ENCODE data around the gene RAB7A. TPM values are rescaled to one million over a fixed set of nuclear protein-coding genes. Genes with fewer than 3 reads are reported as not detected.

RAB7A gene
- total RNA-seq, 1 donor from 2014 or later, result 278 TPM

DNA sequence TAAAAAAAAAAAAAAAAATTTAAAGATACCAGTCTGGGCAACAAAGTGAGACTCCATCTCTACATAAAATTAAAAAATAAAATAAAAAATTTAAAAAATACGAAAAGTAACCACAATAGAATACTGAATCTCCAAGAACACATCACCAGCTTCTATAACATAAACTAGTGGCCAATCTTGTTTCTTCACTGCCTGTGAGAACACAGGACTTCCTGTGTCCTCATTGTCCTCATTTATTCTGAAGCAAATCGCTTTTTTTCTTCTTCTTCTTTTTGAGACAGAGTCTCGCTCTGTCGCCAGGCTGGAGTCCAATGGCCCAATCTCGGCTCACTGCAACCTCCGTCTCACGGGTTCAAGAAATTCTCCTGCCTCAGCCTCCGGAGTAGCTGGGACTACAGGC is 28.6 kb upstream of the RAB7A start:
- no peaks in the 10 kb centered on the region for H3K27me3 ChIP-seq (ENCODE audit: low read depth)
- ATAC-seq (no peak), DNase-seq (no peak)
- H3K36me3 ChIP-seq, result no peaks in the 10 kb centered on the region
- intact Hi-C loops (cut with DNase I), result no loop called here
- TF ChIP-seq, protein P1, sequence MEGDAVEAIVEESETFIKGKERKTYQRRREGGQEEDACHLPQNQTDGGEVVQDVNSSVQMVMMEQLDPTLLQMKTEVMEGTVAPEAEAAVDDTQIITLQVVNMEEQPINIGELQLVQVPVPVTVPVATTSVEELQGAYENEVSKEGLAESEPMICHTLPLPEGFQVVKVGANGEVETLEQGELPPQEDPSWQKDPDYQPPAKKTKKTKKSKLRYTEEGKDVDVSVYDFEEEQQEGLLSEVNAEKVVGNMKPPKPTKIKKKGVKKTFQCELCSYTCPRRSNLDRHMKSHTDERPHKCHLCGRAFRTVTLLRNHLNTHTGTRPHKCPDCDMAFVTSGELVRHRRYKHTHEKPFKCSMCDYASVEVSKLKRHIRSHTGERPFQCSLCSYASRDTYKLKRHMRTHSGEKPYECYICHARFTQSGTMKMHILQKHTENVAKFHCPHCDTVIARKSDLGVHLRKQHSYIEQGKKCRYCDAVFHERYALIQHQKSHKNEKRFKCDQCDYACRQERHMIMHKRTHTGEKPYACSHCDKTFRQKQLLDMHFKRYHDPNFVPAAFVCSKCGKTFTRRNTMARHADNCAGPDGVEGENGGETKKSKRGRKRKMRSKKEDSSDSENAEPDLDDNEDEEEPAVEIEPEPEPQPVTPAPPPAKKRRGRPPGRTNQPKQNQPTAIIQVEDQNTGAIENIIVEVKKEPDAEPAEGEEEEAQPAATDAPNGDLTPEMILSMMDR (IDR thresholded peaks at IDR 0.05), result no peak
- no peak overlapping the region for H3K27ac ChIP-seq
- no peaks in the 10 kb centered on the region for H3K9me3 ChIP-seq
- H3K4me1 ChIP-seq, result peaks cover 11% of the 10 kb centered on the region
- no peak overlapping the region for H3K4me3 ChIP-seq

DNA sequence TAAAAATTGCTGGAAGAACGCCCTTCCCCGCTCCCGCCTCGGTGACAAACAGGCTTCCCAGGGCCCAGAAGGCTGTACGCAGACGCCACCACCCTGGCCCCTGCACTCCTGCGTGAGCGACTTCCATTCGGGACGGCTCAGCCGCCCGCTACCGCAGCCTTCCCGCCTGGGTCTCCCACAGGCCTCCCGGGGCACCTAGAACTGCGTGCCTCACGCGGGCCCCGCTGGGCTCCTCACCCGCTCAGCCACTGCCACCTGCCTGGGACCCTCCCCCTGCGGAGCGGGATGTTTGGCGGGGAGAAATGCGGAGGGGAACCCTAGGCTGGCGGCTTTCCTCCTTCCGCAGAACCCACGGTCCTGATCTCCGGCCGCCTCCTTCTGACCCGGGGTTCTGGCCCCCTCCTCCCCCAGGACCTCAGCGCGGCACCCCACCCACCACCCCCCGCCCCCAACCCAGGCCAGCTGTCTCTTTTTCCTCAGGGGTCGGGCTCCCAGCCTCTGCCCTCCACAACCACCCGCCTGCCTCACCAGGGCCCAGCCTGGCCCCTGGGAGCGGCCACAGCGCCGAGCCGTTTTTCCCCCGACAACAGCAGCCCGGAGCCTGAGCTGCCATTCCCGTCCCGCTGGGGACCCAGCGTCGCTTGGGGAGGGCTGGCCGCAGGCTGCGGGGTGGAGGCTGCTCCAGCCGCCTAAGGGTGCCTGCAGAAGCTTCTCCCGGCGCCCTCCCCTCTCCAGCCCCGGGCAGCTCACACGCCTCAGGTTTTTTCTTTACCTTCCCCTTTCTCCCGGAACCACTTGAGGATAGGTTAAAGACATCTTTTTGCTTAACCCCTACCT is 27.6 kb upstream of the RAB7A start:
- ATAC-seq (peak; percentile 84 to 88), DNase-seq (peak; percentile 62)
- TF ChIP-seq, protein P1 (IDR thresholded peaks at IDR 0.05), result no peak
- H3K4me3 ChIP-seq, result peak overlapping the region; percentile 63
- intact Hi-C loops (cut with DNase I), result no loop called here
- H3K9me3 ChIP-seq, result no peaks in the 10 kb centered on the region
- H3K36me3 ChIP-seq, result no peaks in the 10 kb centered on the region
- no peaks in the 10 kb centered on the region for H3K27me3 ChIP-seq (ENCODE audit: low read depth)
- H3K4me1 ChIP-seq, result peaks cover 12% of the 10 kb centered on the region
- H3K27ac ChIP-seq, result peak overlapping the region; percentile 78

DNA sequence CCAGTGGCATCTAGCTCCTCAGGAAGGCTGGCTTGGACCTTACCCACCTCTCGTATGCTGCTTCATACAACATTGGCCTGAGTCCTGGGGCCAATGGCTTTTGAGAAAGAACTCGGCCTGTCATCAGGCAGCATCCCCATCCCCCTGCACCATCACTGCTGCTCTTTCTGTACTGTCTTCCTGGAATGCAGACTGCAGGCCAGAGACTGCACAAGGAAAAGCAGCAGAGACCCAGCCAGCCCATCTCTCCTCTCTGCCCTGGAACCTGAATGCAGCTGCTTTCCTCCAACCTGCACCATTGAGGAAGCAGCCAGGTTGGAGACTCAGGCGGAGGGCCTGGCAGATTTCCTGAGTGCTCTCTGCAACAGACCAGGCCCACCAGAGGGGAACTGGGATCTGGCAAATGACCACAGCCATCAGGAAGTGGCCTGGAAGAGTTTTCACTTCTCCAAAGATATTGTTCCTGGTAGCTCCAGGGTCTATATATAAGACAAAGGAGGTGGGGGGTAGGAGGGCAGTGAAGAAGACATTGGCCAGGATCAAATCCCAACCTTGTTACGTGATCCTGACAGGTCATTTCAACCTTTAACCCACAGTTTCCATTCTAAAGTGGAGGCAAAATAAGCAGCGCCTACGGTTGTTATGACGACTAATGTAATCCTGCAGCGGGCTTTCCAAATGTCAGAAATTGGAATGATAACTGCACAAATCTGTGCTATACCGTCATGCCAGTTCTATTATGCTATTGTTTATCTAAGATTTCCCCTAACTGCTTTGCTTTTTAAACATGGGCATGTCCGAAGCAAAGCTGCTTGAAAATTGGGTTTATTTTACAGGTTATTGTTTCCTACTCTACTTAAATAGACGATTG is 24.4 kb upstream of the RAB7A start:
- TF ChIP-seq, protein P1 (IDR thresholded peaks at IDR 0.05), result no peak
- Histone ChIP-seq H3K4me1 (peaks cover 12% of the 10 kb centered on the region), H3K36me3 (no peaks in the 10 kb centered on the region), H3K9me3 (no peaks in the 10 kb centered on the region), H3K4me3 (no peak overlapping the region), H3K27ac (peak overlapping the region; percentile 16), H3K27me3 (ENCODE audit: low read depth) (no peaks in the 10 kb centered on the region)
- intact Hi-C loops (cut with DNase I), result no loop called here
- ATAC-seq (no peak), DNase-seq (no peak)

DNA sequence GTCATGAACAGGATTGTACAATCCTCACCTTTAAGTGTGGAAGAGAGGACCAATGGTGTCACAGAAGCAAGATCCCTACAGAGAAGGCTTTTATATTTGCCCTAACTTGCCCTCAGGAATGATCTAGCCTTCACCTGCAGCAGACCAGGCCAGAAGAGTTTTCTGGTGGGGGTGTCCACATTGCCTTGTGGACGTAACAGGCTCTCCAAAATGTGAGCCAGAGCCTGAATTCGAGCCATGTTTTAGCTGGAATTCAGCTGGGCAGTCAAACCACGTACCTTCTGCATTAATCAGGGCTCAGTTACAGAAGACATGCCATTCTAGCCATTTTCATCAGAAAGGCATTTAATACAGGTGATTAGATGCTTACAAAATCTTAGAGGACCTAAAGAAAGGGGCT is 23.6 kb upstream of the RAB7A start:
- Histone ChIP-seq H3K9me3 (no peaks in the 10 kb centered on the region), H3K36me3 (no peaks in the 10 kb centered on the region), H3K4me1 (peaks cover 12% of the 10 kb centered on the region), H3K27me3 (ENCODE audit: low read depth) (no peaks in the 10 kb centered on the region), H3K4me3 (no peak overlapping the region), H3K27ac (no peak overlapping the region)
- DNase-seq (no peak), ATAC-seq (no peak)
- intact Hi-C loops (cut with DNase I), result no loop called here
- TF ChIP-seq, protein P1 (IDR thresholded peaks at IDR 0.05), result no peak

DNA sequence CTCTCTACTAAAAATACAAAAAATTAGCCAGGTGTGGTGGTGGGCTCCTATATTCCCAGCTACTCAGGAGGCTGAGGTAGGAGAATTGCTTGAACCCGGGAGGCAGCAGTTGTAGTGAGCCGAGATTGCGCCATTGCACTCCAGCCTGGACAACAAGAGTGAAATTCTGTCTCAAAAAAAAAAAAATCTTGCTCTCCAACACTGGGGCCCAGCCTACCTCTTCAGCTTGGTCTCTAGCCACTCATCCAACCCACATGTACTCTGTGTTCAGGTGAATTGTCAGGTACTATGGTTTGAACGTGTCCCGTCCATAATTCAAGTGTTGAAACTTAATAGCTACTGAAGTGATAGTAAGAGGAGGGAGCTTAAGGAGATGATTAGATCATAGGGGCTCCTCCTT is 22.4 kb upstream of the RAB7A start:
- peaks cover 12% of the 10 kb centered on the region for H3K4me1 ChIP-seq
- intact Hi-C loops (cut with DNase I), result no loop called here
- no peak overlapping the region for H3K4me3 ChIP-seq
- H3K9me3 ChIP-seq, result no peaks in the 10 kb centered on the region
- H3K27me3 ChIP-seq (ENCODE audit: low read depth), result no peaks in the 10 kb centered on the region
- H3K27ac ChIP-seq, result no peak overlapping the region
- TF ChIP-seq, protein P1 (IDR thresholded peaks at IDR 0.05), result no peak
- DNase-seq, result peak; percentile 60
- peak; percentile 79 to 86 for ATAC-seq
- H3K36me3 ChIP-seq, result no peaks in the 10 kb centered on the region

Data from lower lobe of right lung (tissue), 2 donors.